Measurements from ENCODE around the gene PAN3. TPM values are rescaled to one million over a fixed set of nuclear protein-coding genes. Genes with fewer than 3 reads are reported as not detected.

The PAN3 gene
- total and polyA plus RNA-seq, 10 donors = 18.4 to 85.8 (median 70.1) TPM

DNA sequence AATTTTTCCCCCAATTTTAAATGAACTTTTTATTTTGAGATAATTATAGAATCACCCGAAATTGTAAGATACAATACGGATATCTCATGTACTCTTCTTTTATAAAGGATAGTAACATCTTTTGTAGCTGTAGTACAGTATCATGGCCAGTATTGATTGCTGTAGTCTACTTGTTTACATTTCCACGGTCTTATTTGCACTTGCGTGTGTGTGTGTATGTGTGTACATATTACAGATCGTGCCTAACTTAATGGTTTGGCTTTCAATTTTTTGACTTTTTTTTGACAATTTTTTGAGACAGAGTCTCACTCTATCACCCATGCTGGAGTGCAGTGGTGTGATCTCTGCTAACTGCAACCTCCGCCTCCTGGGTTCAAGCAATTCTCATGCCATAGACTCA is 6.7 kb downstream of the PAN3 start:
- DNase-seq = no peak
- TF ChIP-seq, protein P1, sequence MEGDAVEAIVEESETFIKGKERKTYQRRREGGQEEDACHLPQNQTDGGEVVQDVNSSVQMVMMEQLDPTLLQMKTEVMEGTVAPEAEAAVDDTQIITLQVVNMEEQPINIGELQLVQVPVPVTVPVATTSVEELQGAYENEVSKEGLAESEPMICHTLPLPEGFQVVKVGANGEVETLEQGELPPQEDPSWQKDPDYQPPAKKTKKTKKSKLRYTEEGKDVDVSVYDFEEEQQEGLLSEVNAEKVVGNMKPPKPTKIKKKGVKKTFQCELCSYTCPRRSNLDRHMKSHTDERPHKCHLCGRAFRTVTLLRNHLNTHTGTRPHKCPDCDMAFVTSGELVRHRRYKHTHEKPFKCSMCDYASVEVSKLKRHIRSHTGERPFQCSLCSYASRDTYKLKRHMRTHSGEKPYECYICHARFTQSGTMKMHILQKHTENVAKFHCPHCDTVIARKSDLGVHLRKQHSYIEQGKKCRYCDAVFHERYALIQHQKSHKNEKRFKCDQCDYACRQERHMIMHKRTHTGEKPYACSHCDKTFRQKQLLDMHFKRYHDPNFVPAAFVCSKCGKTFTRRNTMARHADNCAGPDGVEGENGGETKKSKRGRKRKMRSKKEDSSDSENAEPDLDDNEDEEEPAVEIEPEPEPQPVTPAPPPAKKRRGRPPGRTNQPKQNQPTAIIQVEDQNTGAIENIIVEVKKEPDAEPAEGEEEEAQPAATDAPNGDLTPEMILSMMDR (IDR thresholded peaks at IDR 0.05 in 8 of 11, conservative IDR thresholded peaks at IDR 0.05 in 3 of 11) = no peak
- no peak for TF ChIP-seq POLR2A (IDR thresholded peaks at IDR 0.05)
- TF ChIP-seq POLR2AphosphoS5 (IDR thresholded peaks at IDR 0.05) = no peak
- no peak overlapping the region for H3K27ac ChIP-seq
- H3K9me3 ChIP-seq = no peaks in the 10 kb centered on the region
- intact Hi-C loops (cut with DNase I; ENCODE audit: low total_unique reads) = no loop called here
- H3K4me3 ChIP-seq = no peak overlapping the region
- WGBS, 5 donors = 94 to 99% (median 95%) methylated on average over 6 of the region's 6 CpGs
- H3K36me3 ChIP-seq = peaks cover 0 to 20% (median 0%) of the 10 kb centered on the region in 6 donors
- H3K4me1 ChIP-seq = peaks cover 28 to 98% (median 65%) of the 10 kb centered on the region in 6 donors
- no peaks in the 10 kb centered on the region for H3K27me3 ChIP-seq (replicated peaks in 1 of 7)

DNA sequence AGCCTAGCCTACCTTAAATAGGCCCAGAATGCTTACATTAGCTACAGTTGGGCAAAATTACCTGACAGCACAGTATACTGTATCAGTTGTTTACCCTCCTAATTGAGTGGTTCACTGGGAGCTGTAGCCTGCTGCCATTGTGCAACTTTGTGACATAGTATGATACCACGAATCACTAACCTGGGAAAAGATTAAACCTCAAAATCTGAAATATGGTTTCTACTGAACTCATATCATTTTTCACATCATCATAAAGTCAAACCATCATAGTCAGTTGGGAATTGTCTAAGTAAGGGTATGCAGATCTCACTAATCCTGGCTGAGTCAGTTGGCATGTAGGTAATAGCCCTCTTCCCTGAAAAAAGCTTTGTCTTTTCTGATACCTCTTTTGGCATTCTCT is 9.2 kb downstream of the PAN3 start:
- WGBS, 5 donors = 40 to 90% (median 63%) methylated on average over 1 of the region's 1 CpG
- H3K4me3 ChIP-seq = no peak overlapping the region
- no peaks in the 10 kb centered on the region for H3K9me3 ChIP-seq
- no peaks in the 10 kb centered on the region for H3K27me3 ChIP-seq (replicated peaks in 1 of 7)
- H3K27ac ChIP-seq = no peak overlapping the region
- peaks cover 0 to 20% (median 0%) of the 10 kb centered on the region in 6 donors for H3K36me3 ChIP-seq
- peaks cover 6 to 98% (median 50%) of the 10 kb centered on the region in 6 donors for H3K4me1 ChIP-seq
- TF ChIP-seq, protein P1 (IDR thresholded peaks at IDR 0.05 in 8 of 11, conservative IDR thresholded peaks at IDR 0.05 in 3 of 11) = no peak
- TF ChIP-seq POLR2AphosphoS5 (IDR thresholded peaks at IDR 0.05) (no peak), POLR2A (IDR thresholded peaks at IDR 0.05) (no peak)
- DNase-seq = no peak
- intact Hi-C loops (cut with DNase I; ENCODE audit: low total_unique reads) = no loop called here

DNA sequence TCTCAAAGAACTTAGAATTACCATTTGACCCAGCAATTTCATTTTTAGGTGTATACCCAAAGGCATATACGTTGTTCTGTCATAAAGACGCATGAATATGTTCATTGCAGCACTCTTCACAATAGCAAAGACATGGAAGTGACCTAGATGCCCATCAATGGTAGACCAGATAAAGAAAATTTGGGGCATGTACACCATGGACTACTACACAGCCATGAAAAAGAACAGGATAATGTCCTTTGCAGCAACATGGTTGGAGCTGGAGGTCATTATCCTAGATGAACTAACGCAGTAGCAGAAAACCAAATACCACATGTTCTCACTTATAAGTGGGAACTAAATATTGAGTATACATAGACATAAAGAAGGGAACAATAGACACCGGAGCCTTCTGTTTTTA is 20.7 kb downstream of the PAN3 start:
- Histone ChIP-seq H3K36me3 (peaks cover 0 to 10% (median 0%) of the 10 kb centered on the region in 6 donors), H3K27ac (no peak overlapping the region)
- WGBS, 5 donors = 88 to 96% (median 95%) methylated on average over 4 of the region's 4 CpGs

DNA sequence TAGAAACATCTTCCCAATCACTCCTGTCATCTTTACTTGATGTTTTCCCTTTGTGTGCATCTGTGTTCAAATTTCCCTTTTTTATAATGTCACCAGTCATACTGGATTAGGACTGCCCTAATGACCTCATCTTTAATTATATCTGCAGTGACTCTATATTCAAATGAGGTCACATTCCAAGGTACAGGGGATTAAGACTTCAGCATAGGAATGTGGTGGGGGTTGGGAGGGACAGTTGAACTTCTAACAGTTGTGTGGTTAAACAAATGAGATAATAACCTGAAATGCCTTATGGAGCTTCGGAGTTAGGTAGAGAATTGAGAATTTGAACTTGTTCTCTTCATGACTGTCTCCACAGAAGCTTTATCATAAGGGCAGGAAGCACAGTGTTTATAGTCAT is 23.0 kb downstream of the PAN3 start:
- WGBS, 5 donors = 31 to 48% (median 40%) methylated on average over 1 of the region's 1 CpG
- intact Hi-C loops (cut with DNase I; ENCODE audit: low total_unique reads) = no loop called here

More for the DNA sequence above, 20.7 kb downstream of the PAN3 start:
- peaks cover 20 to 62% (median 29%) of the 10 kb centered on the region in 6 donors for H3K4me1 ChIP-seq
- peaks cover 0 to 16% (median 7%) of the 10 kb centered on the region in 8 donors for H3K9me3 ChIP-seq
- intact Hi-C loops (cut with DNase I; ENCODE audit: low total_unique reads) = no loop called here
- no peaks in the 10 kb centered on the region for H3K27me3 ChIP-seq (replicated peaks in 1 of 7)
- TF ChIP-seq, protein P1 (IDR thresholded peaks at IDR 0.05 in 8 of 11, conservative IDR thresholded peaks at IDR 0.05 in 3 of 11) = no peak
- TF ChIP-seq POLR2A (IDR thresholded peaks at IDR 0.05) (no peak), POLR2AphosphoS5 (IDR thresholded peaks at IDR 0.05) (no peak)
- no peak overlapping the region for H3K4me3 ChIP-seq
- no peak for DNase-seq

More for the DNA sequence above, 23.0 kb downstream of the PAN3 start:
- peaks cover 23 to 65% (median 34%) of the 10 kb centered on the region in 6 donors for H3K4me1 ChIP-seq
- H3K27me3 ChIP-seq (replicated peaks in 1 of 7) = no peaks in the 10 kb centered on the region
- H3K4me3 ChIP-seq = no peak overlapping the region
- TF ChIP-seq POLR2A (IDR thresholded peaks at IDR 0.05) = no peak
- TF ChIP-seq, protein P1 (IDR thresholded peaks at IDR 0.05 in 8 of 11, conservative IDR thresholded peaks at IDR 0.05 in 3 of 11) = no peak
- no peak for TF ChIP-seq POLR2AphosphoS5 (IDR thresholded peaks at IDR 0.05)
- no peaks in the 10 kb centered on the region for H3K36me3 ChIP-seq
- DNase-seq = no peak
- H3K9me3 ChIP-seq = peaks cover 0 to 16% (median 7%) of the 10 kb centered on the region in 8 donors
- no peak overlapping the region for H3K27ac ChIP-seq
